ENCODE measurements around the gene CDH1.
A peak's percentile ranks its signal among the peaks of the same experiment; 100 is the strongest.

CDH1 gene

GRCh38 chr16:68772030-68772681, 35.1 kb downstream of the CDH1 start:
- H3K36me3 ChIP-seq (ENCODE audit: control insufficient read depth, insufficient read depth, low read length) = peaks cover 2% of the 10 kb centered on the region; the same call in 1 of the 2 replicates
- no peak overlapping the region for H3K4me3 ChIP-seq (replicated peaks; ENCODE audit: low read depth, low read length)
- DNase-seq (ENCODE audit: extremely low read depth, insufficient read length) = no peak
- no peaks in the 10 kb centered on the region for H3K27me3 ChIP-seq (replicated peaks; ENCODE audit: control insufficient read depth, insufficient read depth, low read length)
- TF ChIP-seq CTCF (IDR thresholded peaks at IDR 0.05; ENCODE audit: insufficient read depth, low read length, poor library complexity, severe bottlenecking) = no peak

DNA sequence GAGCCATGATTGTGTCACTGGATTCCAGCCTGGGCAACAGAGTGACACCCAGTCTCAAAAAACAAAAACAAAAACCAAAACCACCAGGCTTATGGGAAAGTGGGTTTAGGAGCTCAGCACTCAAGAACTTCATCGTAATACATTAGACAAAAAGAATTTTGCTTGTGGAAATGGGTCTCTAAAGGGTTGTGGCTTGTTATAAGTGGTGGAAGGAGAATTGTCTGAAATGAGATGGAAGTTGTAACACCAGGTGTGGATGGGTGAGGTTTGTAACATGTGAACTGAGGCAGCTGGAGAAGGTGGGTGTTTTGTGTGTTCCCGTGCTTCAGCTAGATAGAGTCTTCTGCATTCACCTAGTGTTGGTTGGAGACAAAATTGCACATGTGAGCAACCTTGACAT, 35.8 kb downstream of the CDH1 start:
- DNase-seq (ENCODE audit: extremely low read depth, insufficient read length) = no peak
- peaks cover 2% of the 10 kb centered on the region; the same call in 1 of the 2 replicates for H3K36me3 ChIP-seq (ENCODE audit: control insufficient read depth, insufficient read depth, low read length)
- H3K4me3 ChIP-seq (replicated peaks; ENCODE audit: low read depth, low read length) = no peak overlapping the region
- no peaks in the 10 kb centered on the region for H3K27me3 ChIP-seq (replicated peaks; ENCODE audit: control insufficient read depth, insufficient read depth, low read length)
- no peak for TF ChIP-seq CTCF (IDR thresholded peaks at IDR 0.05; ENCODE audit: insufficient read depth, low read length, poor library complexity, severe bottlenecking)

DNA sequence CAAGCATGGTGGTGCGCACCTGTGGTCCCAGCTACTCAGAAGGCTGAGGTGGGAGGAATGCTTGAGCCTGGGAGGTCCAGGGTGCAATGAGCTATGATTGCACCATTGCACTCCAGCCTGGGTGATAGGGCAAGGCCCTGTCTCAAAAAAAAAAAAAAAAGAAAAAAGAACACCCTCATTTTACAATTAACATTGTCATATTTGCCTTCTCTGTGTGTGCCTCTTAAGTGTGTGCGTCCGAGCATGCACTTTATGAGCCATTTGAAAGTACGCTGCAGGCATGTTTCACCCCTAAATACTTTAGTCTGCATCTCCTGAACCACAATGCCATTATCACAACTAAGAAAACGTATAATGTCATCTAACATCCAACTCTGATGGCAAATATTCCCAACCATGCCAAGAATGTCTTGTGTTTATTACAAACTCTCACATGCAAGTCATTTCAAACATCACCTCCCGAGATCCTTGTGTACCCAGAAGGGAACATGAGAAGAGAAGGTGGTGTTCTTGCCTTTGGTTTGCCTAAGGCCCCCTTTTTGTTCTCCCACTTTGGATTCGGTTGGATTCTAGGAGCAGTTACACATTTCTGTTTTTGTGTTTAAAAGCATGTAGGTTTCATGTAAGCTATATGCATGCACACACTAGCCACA, 38.0 kb downstream of the CDH1 start:
- no peaks in the 10 kb centered on the region for H3K27me3 ChIP-seq (replicated peaks; ENCODE audit: control insufficient read depth, insufficient read depth, low read length)
- H3K36me3 ChIP-seq (ENCODE audit: control insufficient read depth, insufficient read depth, low read length) = peaks cover 2% of the 10 kb centered on the region; the same call in 1 of the 2 replicates
- no peak for DNase-seq (ENCODE audit: extremely low read depth, insufficient read length)
- H3K4me3 ChIP-seq (replicated peaks; ENCODE audit: low read depth, low read length) = no peak overlapping the region
- no peak for TF ChIP-seq CTCF (IDR thresholded peaks at IDR 0.05; ENCODE audit: insufficient read depth, low read length, poor library complexity, severe bottlenecking)

GRCh38 chr16:68776821-68777485, 39.9 kb downstream of the CDH1 start:
- peak; percentile 77 for DNase-seq (ENCODE audit: extremely low read depth, insufficient read length)
- H3K27me3 ChIP-seq (replicated peaks; ENCODE audit: control insufficient read depth, insufficient read depth, low read length) = no peaks in the 10 kb centered on the region
- TF ChIP-seq CTCF (IDR thresholded peaks at IDR 0.05; ENCODE audit: insufficient read depth, low read length, poor library complexity, severe bottlenecking) = no peak
- H3K36me3 ChIP-seq (ENCODE audit: control insufficient read depth, insufficient read depth, low read length) = no peaks in the 10 kb centered on the region
- no peak overlapping the region for H3K4me3 ChIP-seq (replicated peaks; ENCODE audit: low read depth, low read length)

- TF ChIP-seq CTCF (IDR thresholded peaks at IDR 0.05; ENCODE audit: insufficient read depth, low read length, poor library complexity, severe bottlenecking) = no peak
- no peak overlapping the region for H3K4me3 ChIP-seq (replicated peaks; ENCODE audit: low read depth, low read length)
- H3K36me3 ChIP-seq (ENCODE audit: control insufficient read depth, insufficient read depth, low read length) = no peaks in the 10 kb centered on the region
- H3K27me3 ChIP-seq (replicated peaks; ENCODE audit: control insufficient read depth, insufficient read depth, low read length) = no peaks in the 10 kb centered on the region
- DNase-seq (ENCODE audit: extremely low read depth, insufficient read length) = no peak
Observed at GRCh38 chr16:68778551-68779231, 41.6 kb downstream of the CDH1 start.
